ENCODE results near the gene ATIC. TPM values are rescaled to one million over a fixed set of nuclear protein-coding genes. Genes with fewer than 3 reads are reported as not detected.

Gene ATIC
- total RNA-seq, 1 donor from 2014 or later = 161 TPM

GRCh38 chr2:215269397-215270117 is 42.3 kb upstream of the ATIC start:
- TF ChIP-seq CTCF (IDR thresholded peaks at IDR 0.05) = peak; percentile 24
- ATAC-seq (ENCODE audit: low read depth) (no peak), DNase-seq (no peak)
- ChIA-PET CTCF (interaction anchor here (0.6 to 2.4 kb wide), 11 partner anchors 8 to 1783 kb away, joined by 3 to 7 read pairs (median 3); no protein-coding TSS in a partner anchor), POLR2A (no interaction called here)
- H3K4me3 Mint-ChIP-seq = no peak overlapping the region
- no peaks in the 10 kb centered on the region for H3K9me3 Mint-ChIP-seq
- intact Hi-C loops (cut with micrococcal nuclease) = loop anchor here (1.0 to 2.0 kb wide), 3 partner anchors 43 to 1463 kb away; partner anchors contain the start of gene ATIC
- H3K27me3 Mint-ChIP-seq = no peaks in the 10 kb centered on the region
- H3K36me3 Mint-ChIP-seq (ENCODE audit: low read depth) = no peaks in the 10 kb centered on the region
- H3K4me1 Mint-ChIP-seq = no peaks in the 10 kb centered on the region
- no peak overlapping the region for H3K27ac Mint-ChIP-seq

DNA sequence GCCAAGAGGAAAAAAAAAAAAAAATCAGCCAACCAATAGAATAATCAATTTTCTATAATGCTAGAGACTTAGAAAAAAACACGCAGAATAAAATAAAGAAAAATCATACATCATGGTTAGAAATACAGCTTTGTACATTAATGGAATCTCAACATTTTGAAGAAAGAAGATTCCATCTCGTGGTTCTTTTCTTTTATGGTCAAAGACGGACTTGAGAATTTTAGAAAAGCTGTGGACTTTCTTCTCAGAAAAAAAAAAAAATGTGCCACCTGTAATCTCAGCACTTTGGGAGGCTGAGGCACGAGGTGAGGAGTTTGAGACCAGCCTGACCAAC is 41.8 kb upstream of the ATIC start:
- POLR2A ChIA-PET = no interaction called here
- no peak for DNase-seq

GRCh38 chr2:215271446-215271845 is 40.4 kb upstream of the ATIC start:
- CTCF ChIA-PET = interaction anchor here (2.4 kb wide), 1 partner anchor 10 kb away, joined by 7 read pairs; no protein-coding TSS in a partner anchor

More for the DNA sequence above, 41.8 kb upstream of the ATIC start:
- H3K4me1 Mint-ChIP-seq = no peaks in the 10 kb centered on the region
- no peak for ATAC-seq (ENCODE audit: low read depth)
- TF ChIP-seq CTCF (IDR thresholded peaks at IDR 0.05) = peak; percentile 6
- H3K36me3 Mint-ChIP-seq (ENCODE audit: low read depth) = no peaks in the 10 kb centered on the region
- no peak overlapping the region for H3K4me3 Mint-ChIP-seq
- CTCF ChIA-PET = interaction anchor here (0.6 to 2.4 kb wide), 10 partner anchors 9 to 1784 kb away, joined by 3 to 7 read pairs (median 4); no protein-coding TSS in a partner anchor
- H3K27me3 Mint-ChIP-seq = no peaks in the 10 kb centered on the region
- intact Hi-C loops (cut with micrococcal nuclease) = loop anchor here (1.0 to 2.0 kb wide), 2 partner anchors 43 to 650 kb away; partner anchors contain the start of gene ATIC
- H3K9me3 Mint-ChIP-seq = no peaks in the 10 kb centered on the region
- H3K27ac Mint-ChIP-seq = no peak overlapping the region

DNA sequence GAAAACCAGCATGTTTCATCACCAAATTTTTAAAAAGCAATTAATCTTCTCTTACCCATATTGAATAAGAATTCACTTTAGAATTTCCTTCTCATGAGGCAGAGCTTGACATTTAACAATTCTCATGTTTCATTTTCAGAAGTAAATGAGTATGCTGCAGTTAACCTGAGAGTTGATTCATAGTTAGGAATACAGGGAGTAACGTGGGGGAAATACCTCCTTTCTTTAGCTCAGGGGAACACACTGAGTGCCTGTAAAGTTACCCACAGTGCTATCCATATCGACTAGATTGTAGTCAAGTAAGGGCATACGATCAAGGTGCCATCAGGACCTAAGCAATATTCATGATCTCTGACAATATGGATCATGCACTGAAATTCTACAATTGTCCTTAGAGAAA is 38.9 kb upstream of the ATIC start:
- TF ChIP-seq CTCF (IDR thresholded peaks at IDR 0.05) = no peak
- Mint-ChIP-seq H3K36me3 (ENCODE audit: low read depth) (no peaks in the 10 kb centered on the region), H3K27me3 (peaks cover 3% of the 10 kb centered on the region), H3K9me3 (no peaks in the 10 kb centered on the region), H3K27ac (no peak overlapping the region), H3K4me3 (no peak overlapping the region), H3K4me1 (no peaks in the 10 kb centered on the region)
- intact Hi-C loops (cut with micrococcal nuclease) = no loop called here
- POLR2A ChIA-PET = no interaction called here
- CTCF ChIA-PET = interaction anchor here (0.9 kb wide), 1 partner anchor 658 kb away, joined by 3 read pairs; no protein-coding TSS in a partner anchor
- DNase-seq = no peak
- ATAC-seq (ENCODE audit: low read depth) = no peak

More at GRCh38 chr2:215271446-215271845, 40.4 kb upstream of the ATIC start:
- H3K27ac Mint-ChIP-seq = no peak overlapping the region
- intact Hi-C loops (cut with micrococcal nuclease) = loop anchor here (2.0 kb wide), 1 partner anchor 41 kb away; the partner anchor contains the start of gene ATIC
- no peaks in the 10 kb centered on the region for H3K9me3 Mint-ChIP-seq
- ATAC-seq (ENCODE audit: low read depth) (no peak), DNase-seq (no peak)
- POLR2A ChIA-PET = no interaction called here
- no peaks in the 10 kb centered on the region for H3K36me3 Mint-ChIP-seq (ENCODE audit: low read depth)
- H3K4me3 Mint-ChIP-seq = no peak overlapping the region
- peaks cover 1% of the 10 kb centered on the region for H3K27me3 Mint-ChIP-seq
- TF ChIP-seq CTCF (IDR thresholded peaks at IDR 0.05) = no peak
- no peaks in the 10 kb centered on the region for H3K4me1 Mint-ChIP-seq

DNA sequence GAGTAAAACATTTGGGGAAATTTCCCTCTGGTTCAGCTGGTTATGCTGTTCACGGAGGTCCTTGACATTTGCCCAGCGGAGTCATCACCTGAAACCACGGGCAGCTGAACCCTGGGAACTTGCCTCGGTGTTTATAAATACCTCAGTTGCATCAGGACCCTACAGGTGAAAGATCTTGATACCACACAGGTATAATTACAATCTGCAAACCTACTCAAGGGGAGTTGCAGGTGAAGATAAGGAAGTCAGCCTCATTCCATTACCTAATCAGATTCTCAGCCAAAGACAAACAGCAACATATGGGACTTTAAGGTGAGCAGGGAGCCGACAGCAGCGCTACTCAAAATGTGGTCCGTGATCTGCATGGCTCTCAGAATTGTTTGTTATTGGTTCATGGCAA is 37.0 kb upstream of the ATIC start:
- H3K27ac Mint-ChIP-seq = no peak overlapping the region
- H3K4me3 Mint-ChIP-seq = no peak overlapping the region
- TF ChIP-seq CTCF (IDR thresholded peaks at IDR 0.05) = no peak
- H3K4me1 Mint-ChIP-seq = no peaks in the 10 kb centered on the region
- CTCF ChIA-PET = interaction anchor here (1.0 kb wide), 1 partner anchor 10 kb away, joined by 3 read pairs; no protein-coding TSS in a partner anchor
- DNase-seq (no peak), ATAC-seq (ENCODE audit: low read depth) (no peak)
- peaks cover 3% of the 10 kb centered on the region for H3K27me3 Mint-ChIP-seq
- H3K9me3 Mint-ChIP-seq = no peaks in the 10 kb centered on the region
- POLR2A ChIA-PET = no interaction called here
- intact Hi-C loops (cut with micrococcal nuclease) = no loop called here
- H3K36me3 Mint-ChIP-seq (ENCODE audit: low read depth) = no peaks in the 10 kb centered on the region
